ENCODE results near the gene PLCG2.

The PLCG2 gene

DNA sequence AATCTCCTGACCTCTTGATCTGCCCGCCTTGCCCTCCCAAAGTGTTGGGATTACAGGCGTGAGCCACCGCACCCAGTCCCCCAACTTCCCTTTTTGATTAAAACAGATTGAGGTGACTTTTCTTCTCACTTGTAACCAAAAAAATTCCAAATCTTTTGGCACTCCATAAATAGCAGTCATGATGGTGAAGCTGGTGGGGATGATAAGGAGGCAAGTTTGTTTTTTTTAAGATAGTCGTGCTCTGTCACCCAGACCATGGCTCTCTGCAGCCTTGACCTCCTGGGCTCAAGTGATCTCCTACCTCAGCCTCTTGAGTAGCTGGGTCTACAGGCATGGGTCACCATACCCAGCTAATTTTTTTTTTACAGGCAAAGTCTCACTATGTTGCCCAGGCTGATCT, 34.7 kb upstream of the PLCG2 start:
- no peak overlapping the region for H3K27ac ChIP-seq
- POLR2A ChIA-PET (ENCODE audit: low non-redundant PET), result interaction anchor here (0.5 kb wide), 1 partner anchor 912 kb away, joined by 5 read pairs; no protein-coding TSS in a partner anchor
- DNase-seq (ENCODE audit: low spot score), result no peak
- CTCF ChIA-PET, result interaction anchor here (0.8 kb wide), 1 partner anchor 668 kb away, joined by 4 read pairs; no protein-coding TSS in a partner anchor
- TF ChIP-seq, protein P1, sequence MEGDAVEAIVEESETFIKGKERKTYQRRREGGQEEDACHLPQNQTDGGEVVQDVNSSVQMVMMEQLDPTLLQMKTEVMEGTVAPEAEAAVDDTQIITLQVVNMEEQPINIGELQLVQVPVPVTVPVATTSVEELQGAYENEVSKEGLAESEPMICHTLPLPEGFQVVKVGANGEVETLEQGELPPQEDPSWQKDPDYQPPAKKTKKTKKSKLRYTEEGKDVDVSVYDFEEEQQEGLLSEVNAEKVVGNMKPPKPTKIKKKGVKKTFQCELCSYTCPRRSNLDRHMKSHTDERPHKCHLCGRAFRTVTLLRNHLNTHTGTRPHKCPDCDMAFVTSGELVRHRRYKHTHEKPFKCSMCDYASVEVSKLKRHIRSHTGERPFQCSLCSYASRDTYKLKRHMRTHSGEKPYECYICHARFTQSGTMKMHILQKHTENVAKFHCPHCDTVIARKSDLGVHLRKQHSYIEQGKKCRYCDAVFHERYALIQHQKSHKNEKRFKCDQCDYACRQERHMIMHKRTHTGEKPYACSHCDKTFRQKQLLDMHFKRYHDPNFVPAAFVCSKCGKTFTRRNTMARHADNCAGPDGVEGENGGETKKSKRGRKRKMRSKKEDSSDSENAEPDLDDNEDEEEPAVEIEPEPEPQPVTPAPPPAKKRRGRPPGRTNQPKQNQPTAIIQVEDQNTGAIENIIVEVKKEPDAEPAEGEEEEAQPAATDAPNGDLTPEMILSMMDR (conservative IDR thresholded peaks at IDR 0.05; ENCODE audit: low read depth), result no peak

DNA sequence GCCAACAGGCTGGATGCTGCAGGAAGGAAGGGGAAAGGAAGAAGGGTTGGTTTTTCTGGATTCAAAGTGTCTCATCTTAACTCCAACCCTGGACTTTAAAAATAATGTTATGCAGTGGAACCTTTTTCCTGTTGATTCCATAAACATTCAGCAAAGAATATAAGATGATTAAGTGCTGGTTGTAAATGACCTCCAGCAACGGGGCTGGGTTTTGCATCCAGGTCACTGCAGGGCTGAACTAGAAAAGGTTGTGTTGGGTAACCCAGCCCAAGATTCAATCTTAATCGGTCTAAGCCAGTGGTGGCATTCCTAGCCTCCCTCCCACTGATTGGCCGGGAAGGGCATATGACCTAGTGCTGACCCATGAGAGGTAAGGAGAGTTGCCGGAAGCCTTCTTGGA, 34.2 kb upstream of the PLCG2 start:
- POLR2A ChIA-PET (ENCODE audit: low non-redundant PET), result no interaction called here
- DNase-seq (ENCODE audit: low spot score), result no peak
- CTCF ChIA-PET, result interaction anchor here (0.8 to 1.0 kb wide), 2 partner anchors 128 to 669 kb away, joined by 3 to 4 read pairs; no protein-coding TSS in a partner anchor
- TF ChIP-seq, protein P1 (conservative IDR thresholded peaks at IDR 0.05; ENCODE audit: low read depth), result no peak
- H3K27ac ChIP-seq, result no peak overlapping the region

DNA sequence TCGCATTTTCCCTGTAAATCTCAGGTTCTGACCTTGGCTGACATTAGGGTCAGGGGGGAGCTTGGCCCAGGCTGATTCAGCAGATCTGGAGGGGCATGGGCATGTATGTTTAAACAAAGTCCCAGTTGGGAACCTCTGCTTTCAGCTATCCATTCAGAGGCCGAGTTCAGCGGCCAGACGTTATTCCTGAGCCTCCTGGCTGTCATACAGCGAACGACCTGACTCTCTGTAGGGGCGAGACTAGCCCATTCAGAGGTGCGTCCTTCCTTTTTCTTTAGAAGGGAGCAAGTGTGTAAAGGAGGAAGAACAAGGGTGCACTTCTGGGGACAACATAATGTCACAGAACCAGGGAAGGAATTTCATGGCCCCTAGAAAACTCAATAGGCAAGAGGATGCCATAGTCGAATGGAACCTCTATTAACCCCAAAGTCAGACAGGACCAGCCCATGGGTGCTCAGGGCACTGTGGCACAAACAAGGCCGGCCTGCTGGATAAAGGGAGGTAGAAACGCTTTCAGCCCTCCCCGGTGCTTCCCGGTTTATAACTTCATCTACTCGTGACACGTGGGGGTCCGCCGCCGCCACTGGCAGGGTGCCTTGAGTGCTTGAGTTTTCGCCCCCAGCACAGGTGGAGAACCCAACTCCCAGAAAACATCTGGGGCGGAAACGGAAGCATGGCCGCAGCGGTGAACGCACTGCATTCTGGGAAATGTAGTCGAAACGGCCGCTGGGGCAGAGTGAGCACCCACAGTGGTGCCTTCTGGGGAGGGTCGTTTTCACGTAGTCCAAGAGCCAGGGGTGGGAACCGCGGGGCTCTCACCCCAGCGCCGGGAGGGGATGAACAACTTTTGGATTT, 33.2 kb upstream of the PLCG2 start:
- ChIA-PET POLR2A (ENCODE audit: low non-redundant PET) (no interaction called here), CTCF (interaction anchor here (0.6 to 1.0 kb wide), 2 partner anchors 127 to 547 kb away, joined by 3 to 5 read pairs; no protein-coding TSS in a partner anchor)
- no peak overlapping the region for H3K27ac ChIP-seq
- TF ChIP-seq, protein P1 (conservative IDR thresholded peaks at IDR 0.05; ENCODE audit: low read depth), result no peak
- peak; percentile 64 for DNase-seq (ENCODE audit: low spot score)

DNA sequence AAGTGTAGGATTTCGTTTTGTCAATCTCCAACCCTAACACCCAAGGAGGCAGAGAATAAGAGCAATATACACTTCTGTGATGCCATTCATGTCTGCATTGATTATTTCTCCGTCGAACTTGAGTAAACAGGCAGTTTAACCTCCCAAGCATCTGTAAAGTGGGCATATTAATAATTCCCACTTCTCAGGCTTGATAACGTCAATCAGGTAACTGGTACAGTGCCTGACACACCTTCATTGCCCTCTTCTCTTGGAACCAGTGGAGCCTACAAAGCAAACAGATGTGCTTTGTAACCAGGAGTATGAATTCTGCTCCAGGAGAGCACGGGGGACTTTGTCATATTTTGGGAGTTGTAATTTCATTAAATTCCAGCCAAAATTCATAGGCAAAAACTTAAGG, 32.5 kb upstream of the PLCG2 start:
- ChIA-PET CTCF (no interaction called here), POLR2A (ENCODE audit: low non-redundant PET) (no interaction called here)
- no peak overlapping the region for H3K27ac ChIP-seq
- TF ChIP-seq, protein P1 (conservative IDR thresholded peaks at IDR 0.05; ENCODE audit: low read depth), result no peak
- DNase-seq (ENCODE audit: low spot score), result no peak

DNA sequence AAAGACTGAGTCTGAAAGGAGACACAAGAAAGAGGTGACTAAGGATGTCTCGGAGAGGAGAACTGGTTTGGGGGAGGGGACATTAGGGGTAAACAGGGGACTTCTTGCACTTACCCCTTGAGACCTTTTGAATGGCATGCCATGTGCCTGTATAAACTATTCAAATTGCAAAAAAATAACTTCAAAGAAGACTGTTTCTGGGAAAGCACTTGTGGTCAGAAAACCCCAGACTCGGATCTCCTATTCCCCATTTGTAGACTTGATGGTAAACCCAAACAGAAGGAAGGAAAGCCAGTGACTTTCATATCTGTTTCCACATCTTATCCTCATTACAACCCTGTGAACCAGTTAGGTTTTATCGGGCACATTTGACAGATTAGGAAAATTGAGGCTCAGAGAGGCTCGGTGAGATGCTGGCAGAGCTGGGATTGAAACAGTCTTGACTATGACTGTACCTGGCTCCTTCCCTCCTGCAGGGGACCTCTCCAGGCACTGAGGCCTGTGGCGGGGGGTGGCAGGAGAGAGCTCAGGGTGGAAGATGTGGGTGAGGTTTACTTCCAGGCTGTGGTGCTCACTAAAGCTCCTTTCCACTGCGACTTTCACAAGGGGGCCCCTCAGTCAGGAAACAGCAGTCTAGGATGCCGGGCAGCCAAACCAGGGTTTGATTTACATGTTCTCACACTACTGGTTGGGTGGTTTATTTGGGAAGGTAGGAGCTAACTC, 30.5 kb upstream of the PLCG2 start:
- TF ChIP-seq, protein P1 (conservative IDR thresholded peaks at IDR 0.05; ENCODE audit: low read depth), result no peak
- H3K27ac ChIP-seq, result no peak overlapping the region
- DNase-seq (ENCODE audit: low spot score), result no peak
- ChIA-PET POLR2A (ENCODE audit: low non-redundant PET) (no interaction called here), CTCF (interaction anchor here (0.6 kb wide), 1 partner anchor 1105 kb away, joined by 4 read pairs; no protein-coding TSS in a partner anchor)

DNA sequence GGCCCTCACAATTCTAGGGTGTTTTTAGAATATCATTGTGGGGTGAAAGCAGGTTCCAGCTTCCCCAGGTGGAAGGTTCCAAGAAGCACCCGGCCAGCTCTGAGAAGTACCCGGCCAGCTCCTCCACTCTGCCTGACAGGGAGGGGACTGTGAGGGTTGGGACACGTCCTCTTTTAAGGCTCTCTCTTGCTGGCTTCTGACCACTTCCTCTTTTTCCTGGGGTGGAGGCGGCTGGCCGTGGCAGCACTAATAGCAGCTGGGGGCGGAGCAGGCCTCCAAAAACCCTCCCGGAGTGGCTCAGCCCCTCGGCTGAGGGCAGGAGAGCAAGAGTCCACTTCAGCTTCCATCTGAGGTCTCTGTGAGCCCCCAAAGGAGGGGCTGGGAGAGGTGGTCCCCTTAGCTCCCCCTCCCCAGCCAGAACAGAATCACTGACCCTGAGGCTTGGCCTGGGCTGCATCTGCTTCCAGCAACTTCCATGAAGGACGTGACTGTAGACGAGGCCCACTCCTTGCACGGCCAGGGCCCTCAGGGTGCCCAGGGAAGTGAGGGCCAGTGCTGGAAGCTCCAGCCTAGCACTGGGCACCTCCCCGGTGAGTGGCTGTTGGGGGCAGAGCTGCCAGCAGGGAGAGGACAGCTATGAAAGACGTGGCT, 26.7 kb upstream of the PLCG2 start:
- TF ChIP-seq, protein P1 (conservative IDR thresholded peaks at IDR 0.05; ENCODE audit: low read depth), result no peak
- ChIA-PET POLR2A (ENCODE audit: low non-redundant PET) (no interaction called here), CTCF (interaction anchor here (0.6 to 1.0 kb wide), 2 partner anchors 22 to 136 kb away, joined by 6 to 8 read pairs; no protein-coding TSS in a partner anchor)
- DNase-seq (ENCODE audit: low spot score), result no peak
- no peak overlapping the region for H3K27ac ChIP-seq
